ENCODE results near the gene TIMMDC1.

Gene TIMMDC1, protein sequence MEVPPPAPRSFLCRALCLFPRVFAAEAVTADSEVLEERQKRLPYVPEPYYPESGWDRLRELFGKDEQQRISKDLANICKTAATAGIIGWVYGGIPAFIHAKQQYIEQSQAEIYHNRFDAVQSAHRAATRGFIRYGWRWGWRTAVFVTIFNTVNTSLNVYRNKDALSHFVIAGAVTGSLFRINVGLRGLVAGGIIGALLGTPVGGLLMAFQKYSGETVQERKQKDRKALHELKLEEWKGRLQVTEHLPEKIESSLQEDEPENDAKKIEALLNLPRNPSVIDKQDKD

DNA sequence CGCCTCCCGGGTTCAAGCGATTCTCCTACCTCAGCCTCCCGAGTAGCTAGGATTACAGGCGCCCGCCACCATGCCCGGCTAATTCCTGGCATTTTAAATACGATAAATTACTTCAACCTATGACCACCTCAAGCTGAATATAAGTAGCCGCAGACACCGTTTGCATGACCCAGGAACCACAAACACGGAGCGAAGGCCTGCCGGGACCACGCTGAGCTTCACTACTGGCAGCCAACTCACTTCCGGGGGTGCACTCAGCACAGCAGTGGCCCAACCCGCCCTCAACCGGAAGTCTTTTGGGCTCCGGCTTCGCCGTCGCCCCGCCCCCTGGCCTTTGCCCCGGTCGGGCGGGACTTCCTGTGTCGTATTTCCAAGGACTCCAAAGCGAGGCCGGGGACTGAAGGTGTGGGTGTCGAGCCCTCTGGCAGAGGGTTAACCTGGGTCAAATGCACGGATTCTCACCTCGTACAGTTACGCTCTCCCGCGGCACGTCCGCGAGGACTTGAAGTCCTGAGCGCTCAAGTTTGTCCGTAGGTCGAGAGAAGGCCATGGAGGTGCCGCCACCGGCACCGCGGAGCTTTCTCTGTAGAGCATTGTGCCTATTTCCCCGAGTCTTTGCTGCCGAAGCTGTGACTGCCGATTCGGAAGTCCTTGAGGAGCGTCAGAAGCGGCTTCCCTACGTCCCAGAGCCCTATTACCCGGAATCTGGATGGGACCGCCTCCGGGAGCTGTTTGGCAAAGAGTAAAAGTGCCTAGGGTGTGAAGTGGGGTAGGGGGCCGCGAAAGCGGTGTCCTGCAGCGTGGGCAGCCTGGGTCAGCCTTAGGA is at the start of gene TIMMDC1:
TSS of gene TIMMDC1 (plus strand) at position 362 of the 826 bp plus-strand sequence. CDS start at position 549, 187 bp downstream.
- no peak for FAIRE-seq

DNA sequence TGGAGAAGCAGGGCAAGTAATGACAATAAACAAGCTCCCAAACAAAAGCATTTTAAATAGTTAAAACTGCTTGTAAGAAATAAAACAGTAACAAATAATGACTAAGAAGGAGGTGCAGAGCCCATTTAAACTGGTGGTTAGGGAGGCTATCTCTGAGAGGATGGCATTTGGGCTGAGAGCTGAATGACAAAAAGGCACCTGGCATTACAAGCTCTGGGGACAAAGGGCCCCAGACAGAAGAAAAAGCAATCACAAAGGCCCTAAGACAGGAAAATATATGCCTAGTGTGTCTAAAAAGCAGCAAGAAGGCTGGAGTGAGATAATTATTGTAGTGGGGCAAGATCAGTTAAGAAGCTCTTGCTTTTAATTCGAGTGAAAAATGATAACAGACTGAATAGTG is 44.5 kb upstream of the TIMMDC1 start:
- no peak for FAIRE-seq

DNA sequence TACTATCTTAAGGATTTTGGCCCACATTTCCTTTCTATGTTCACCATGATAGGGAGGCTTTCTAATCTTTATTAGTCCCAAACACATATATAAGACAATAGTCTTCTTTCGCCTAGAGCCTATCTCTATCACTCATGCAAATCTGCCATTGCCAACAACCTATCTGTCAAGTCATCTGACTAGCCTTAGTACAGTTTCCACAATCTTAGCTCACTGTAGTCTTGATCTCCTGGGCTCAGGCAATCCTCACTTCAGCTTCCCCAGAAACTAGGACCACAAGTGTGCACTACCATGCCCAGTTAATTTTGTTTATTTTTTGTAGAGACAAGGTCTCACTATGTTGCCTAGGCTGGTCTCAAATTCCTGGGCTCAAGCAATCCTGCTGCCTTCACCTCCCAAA is 41.9 kb upstream of the TIMMDC1 start:
- FAIRE-seq, result no peak

DNA sequence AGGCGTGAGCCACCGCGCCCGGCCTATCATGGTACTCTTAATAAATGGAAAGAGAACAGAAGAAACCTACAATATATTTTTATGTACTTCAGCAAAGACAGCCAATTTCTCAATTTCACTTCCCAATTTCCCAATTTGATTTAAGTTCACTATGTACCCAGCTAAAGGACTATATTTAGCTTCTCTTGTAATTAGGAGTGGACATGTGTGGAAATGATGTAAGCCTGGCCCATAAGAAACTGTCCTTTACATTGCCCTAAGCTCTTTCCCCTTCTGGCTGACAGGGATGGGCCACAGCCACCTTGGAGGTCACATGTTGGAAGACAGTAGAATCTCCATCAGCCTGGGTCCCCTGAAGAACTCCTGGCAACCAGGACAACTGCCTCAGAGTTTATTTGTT is 41.1 kb upstream of the TIMMDC1 start:
- no peak for FAIRE-seq

DNA sequence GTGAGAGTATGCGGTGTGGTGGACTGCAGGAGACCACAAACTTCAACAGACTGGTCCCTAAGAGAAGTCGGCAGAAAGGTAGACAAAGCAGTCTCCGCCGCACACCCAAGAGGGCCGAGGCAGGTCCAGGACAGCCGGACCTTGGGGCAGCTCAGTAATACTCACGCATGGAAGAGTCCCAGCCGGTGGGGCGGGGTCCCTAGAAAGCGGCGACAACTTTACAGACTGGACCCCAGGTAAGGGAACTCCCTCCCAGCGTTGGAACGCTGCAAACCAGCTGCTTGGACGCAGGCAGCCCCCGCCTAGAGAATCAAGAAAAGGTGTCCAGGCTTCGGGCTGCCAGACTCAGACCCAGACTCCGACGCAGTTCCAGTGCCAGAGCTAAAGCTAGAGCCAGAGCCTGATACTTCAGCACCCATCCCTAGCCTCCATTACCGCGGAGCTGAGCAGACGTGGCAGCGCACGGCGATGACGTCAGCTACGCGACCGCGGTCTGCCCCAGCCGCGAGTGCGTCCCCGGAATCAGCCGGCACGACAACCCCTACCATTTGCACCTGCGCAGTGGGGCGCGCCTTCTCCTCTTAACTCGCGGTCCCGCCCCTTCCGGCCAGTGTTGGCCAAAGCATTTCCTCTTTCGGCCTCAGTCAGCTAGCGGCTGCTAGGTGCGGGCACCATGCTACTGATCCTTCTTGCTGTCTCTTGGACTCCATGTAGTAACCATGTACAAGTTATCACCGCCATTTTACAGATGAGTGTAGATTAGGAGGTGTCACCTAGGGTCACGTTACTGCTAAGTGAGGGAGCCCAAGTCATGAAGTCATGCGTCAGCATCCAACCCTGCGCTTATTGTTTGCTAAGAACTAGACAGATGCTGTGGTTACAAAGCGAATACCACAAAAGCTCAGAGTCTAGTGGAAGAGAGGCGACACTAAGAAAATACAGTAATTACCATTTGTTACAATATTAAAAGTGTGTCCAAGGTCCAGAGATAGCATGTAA is 34.9 kb upstream of the TIMMDC1 start, which contains the start of gene TMEM39A:
TSS of gene TMEM39A (minus strand) at position 445 of the 999 bp plus-strand sequence. CDS start 1,541 bp downstream, outside the sequence.
- FAIRE-seq, result peak; percentile 31

DNA sequence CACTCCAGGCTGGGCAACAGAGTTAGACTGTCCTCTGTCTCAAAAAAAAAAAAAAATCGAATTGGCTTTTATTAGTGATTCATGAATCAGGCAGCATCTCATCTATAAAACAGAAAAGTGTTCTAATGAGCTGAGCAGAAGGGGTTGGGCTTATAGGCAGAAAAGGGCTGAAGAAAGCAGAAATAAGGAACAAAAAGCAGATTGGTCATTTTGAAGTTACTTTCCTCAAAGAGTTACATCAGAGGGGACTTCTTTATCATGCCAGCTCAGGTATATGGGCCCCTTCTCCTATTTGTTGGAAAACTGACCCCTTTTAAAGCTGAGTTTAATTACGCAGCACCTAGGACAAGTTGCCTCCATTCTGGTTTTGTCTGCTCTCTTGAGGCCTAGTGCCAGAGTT is 30.3 kb upstream of the TIMMDC1 start:
- FAIRE-seq, result no peak

DNA sequence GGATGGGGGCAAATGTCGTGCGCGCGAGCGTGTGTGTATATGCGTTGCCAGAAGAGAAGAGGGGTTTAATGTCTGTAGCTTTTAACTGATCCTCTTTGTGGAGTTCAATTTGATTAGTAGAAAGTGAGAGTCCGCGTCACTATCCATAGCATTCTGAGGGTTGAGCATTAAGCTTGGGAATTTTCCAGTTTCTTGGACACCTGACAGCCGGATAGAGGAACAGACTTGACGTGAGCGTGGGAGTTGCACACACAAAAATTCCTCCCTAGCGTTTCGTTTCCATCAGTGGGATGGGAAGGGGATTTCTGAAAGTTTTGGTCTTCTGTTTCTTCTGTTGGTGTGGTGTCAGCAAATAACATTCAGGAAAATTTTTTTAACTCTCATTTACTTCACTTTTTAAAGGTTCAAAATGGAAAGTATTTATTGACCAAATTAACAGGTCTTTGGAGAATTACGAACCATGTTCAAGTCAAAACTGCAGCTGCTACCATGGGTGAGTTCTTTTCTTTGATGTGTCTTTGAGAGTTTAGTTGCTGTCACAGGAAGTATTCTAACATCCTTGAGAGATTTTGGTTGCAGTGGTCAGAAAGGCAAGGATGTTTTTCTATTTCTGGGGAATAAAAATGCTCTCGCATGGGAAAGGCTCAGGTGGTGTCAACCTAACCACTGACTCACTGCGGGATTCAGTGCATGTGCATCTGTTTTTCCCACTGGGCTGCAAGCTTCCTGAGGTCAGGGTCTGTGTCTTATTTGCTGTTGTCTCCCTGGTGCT is 28.7 kb upstream of the TIMMDC1 start:
- FAIRE-seq, result no peak

DNA sequence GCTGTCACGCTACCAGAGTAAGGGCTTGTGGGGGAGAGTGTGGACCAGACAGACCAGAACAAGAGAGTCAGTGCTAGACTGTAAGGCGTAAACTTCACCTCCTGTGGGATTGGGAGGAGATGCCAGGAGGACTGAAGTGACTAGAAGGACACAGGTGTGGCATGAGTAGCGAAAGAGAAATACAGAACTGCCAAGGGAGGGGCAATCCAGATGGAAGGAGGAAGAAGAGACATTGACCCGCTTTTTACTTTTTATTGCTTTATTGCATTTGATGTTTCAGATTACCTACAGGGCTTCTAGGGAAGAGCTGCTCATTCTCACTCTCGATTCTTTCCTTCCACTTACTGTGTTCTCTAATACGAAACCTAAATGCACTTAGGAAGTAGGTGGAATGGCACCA is 27.5 kb upstream of the TIMMDC1 start:
- FAIRE-seq, result no peak

DNA sequence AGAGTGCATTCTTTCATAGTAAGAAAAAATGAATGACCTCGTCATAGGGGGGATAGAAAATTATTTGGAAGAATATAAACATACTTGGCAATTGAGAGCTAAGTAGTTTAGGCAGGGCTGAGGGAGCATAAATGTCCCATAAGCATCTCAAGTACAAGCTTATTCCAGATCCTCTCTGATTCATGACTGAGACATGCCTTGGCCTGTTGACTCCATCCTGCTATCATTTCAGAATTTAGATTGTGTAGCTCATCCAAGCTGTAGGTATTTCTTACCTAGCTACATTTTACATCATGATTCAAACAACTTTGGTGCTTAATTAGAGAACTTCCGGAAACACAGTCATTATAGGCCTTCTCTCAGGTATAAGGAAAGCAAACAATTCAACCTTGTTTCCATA is 17.3 kb upstream of the TIMMDC1 start:
- no peak for FAIRE-seq

DNA sequence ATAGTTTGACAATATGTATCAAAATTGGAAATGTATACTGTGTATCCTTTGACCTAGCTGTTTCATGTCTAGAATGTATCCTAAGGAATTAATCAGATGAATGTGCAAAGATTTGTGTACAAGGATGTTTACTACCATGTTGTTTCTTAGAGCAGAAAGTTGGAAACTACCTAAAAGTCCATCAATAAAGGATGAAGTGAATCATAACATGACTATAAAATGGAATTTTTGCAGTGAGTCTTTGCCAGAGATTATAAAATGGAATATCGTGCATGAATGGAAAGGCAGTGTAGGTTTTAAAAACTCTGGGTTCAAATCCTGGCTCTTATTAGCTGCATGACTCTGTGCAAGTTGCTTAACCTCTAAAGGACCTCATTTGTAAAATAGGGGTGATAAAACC is 15.2 kb upstream of the TIMMDC1 start:
- no peak for FAIRE-seq

DNA sequence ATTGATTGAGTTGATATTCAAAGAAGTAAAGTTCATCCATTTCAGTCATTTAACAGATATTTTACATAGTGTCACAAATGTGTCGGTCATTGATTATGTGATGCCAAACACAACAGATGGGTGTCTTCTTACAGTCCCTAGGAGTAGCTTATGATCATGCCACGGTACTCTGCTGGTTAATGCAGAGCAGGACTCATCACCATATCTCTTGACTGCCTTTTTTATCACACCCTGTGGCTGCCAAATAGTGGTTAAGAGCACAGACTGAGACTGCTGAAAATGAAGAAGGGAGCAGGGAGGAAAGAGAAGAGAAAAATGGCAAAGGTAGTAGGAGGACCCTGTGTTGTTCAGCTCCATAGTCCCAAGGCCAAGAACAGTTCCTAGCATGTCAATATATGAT is 12.8 kb upstream of the TIMMDC1 start:
- FAIRE-seq, result no peak

DNA sequence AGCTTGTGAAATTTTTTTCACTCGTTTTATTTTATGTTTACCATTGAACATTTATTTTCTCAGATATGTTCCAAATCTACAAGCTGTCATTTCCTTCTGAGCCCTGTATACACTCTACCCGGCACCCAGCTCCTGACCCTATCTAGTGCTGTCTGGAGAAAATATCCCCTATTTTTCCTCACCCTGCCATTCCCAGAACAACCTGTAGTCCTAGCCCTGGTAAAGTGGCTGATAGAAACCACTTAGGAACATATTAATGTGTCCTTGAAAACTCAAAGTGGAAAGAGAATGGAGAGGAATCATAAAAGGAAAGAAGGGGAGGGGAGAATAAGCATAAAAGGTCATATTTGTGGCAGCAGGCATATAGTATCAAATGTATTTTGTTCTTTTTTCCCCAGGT is 8.2 kb upstream of the TIMMDC1 start:
- FAIRE-seq, result no peak

DNA sequence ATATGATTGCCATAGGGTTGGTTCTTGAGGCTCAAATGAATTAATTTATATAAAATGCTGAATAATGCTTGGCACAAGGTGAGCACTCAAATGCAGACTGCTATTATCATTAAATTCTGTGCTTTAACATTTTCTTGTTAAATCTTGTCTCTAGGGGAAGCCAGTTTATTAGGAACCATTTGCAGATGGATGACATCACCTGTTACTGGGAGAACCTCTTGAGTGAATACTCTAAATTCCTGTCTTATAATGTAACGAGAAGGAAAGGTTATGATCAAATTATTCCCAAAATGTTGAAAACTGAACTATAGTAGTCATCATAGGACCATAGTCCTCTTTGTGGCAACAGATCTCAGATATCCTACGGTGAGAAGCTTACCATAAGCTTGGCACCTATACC is 6.2 kb upstream of the TIMMDC1 start:
- no peak for FAIRE-seq

DNA sequence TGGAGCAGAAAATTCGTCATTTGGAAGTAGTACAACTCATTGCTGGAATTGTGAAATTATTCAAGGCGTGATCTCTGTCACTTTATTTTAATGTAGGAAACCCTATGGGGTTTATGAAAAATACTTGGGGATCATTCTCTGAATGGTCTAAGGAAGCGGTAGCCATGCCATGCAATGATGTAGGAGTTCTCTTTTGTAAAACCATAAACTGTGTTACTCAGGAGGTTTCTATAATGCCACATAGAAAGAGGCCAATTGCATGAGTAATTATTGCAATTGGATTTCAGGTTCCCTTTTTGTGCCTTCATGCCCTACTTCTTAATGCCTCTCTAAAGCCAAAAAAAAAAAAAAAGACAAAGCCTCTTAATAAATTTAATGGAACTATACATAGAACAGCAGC is 5.5 kb upstream of the TIMMDC1 start:
- FAIRE-seq, result no peak

DNA sequence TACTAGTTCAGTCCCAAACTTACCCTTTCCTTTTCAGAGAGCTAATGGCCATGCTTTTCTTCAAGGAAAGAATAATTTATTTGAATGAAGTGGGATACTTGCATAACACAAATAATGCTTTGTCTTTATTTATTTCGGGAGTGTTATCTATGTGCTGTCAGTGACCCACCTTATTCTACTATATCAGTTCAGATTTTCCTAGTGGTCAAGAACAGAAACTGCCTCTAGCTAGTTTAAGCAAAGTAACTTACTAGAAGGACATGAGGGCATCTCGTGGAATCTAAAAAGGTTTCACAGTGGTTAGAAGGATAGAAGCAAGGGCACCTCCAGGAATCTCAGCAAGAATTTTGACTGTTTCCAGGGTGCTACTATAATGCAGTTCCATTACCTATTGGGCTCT is 3.8 kb upstream of the TIMMDC1 start:
- FAIRE-seq, result no peak

DNA sequence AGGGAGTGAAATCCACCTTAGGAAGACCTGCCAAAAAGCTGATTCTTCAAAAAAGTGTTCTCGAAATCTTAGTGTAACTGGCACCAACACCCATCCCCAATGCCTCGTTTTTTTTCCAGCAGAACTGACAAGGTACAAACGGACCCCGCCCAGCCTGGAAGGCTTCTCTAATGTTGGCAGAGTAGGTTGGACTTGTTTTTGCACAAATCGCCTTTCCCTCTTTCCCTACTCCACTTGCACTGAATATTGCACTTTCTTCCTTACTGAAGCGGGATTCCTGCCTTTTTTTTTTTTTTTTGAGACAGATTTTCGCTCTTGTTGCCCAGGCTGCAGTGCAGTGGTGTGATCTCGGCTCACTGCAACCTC is 544 bp upstream of the TIMMDC1 start:
- FAIRE-seq, result no peak

DNA sequence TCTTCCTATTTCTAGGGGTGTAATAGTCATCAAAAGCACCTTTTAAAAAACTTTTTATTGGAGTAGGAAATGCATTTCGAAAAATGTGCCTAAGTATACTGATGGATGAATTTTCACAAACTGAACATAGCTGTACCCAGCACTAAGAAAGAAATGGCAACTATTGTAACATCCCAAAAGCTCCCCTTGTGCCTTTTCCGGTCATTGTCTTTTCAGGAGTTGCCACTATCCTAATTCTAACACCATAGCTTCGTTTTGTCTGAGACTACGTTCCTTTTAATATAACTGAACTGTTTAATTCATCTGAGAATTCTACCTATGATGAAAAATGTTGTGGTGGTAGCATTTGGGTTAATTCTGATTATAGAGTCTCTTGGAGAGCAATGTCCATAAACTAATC is 1.9 kb downstream of the TIMMDC1 start:
- no peak for FAIRE-seq

DNA sequence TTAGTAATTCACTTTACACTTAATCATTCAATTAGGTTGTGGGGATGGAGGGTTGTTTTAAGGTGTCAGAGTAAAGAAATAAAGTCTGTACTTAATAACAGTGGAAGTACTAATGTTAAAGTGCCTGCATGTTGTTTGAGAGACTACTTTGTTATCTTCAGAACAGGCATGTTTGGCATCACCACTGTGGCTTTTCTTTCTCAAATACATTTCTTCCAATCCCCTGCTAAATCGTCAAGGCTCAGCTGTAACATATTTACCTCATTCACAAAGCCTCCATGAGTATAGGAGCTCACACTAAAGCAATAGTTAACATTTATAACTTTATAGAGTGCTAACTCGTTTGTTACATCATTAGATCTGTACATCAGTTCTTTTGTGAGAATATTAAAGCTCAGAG is 2.6 kb downstream of the TIMMDC1 start:
- no peak for FAIRE-seq

DNA sequence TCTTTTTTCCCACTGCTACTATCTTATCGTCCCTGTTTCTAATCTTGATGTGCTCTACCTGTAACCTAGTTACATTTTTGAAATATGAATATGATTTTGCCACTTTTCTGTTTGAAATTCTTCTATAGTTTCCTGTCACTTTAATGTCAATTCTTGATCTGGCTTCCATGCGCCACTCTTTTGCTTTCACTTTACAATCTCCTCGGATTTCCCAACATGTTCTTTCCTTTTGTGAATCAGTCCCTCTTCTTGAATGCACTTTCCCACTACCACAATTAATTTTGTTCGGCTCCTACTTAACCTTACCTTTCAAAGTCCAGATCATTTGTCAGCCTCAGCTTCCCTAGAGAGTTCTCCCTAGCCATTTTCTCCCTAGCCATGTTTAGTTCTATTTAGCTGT is 8.3 kb downstream of the TIMMDC1 start:
- FAIRE-seq, result no peak

DNA sequence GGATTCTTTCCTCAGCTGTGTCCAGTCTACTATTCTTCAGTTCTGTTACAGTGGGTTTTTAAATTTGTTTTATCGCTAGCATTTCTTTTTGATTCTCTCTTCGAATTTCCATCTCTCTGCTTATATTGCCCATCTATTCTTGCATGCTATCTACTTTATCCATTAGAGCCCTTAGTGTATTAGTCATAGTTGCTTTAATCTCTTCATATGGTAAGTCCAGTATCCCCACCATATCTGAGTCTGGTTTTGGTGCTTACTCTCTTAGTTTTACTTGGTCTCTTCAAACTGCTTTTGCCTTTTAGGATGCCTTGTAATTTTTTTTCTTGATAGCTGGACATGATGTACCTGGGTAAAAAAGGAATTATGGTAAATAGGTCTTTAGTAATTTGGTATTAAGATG is 9.1 kb downstream of the TIMMDC1 start:
- no peak for FAIRE-seq

DNA sequence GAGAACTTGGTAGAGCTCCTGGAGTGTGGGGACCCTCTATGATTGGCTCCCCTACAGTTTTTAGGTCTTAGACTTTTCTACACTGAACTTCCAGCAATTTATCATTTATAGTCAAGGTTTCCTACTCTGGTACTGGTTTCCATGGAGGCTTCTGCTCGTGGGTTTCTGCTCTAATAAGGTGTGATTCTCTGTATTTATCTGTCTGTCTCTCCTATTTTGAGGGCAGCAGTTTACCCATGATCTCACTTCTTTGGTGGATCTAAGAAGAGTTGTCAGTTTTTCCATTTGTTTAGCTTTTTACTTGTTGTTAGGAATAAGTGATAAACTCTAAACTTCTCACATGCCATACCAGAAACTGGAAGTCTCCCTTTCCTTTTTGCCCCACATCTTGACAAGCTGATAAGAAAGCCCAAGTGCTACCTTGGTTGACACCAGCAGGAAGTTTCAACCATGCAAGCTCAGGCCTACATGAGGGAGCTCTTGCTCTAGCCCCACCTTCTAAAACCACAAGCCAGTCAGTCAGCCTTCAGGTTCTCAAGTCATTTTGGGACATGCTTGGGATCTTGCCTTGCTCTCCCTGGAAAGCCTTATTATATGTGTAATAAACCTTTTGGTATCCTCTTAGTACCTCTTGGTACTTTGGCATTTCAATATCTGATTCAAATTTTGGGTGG is 10.0 kb downstream of the TIMMDC1 start:
- no peak for FAIRE-seq

DNA sequence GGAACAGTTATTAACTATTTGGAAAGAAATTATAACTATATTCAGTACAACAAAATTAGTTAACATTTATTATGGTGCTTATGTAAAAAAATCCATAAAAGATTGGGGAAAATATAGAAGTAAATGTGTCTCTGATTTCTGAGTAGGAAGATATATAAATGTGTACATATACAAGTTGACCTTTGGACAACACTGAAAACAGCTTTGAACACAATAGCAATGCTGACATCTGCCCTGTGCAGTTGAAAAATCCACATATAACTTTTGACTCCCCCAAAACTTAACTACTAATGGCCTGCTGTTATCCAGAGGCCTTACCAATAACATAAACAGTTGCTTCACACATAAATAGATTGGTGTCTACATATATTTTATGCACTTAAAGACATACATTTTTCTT is 12.3 kb downstream of the TIMMDC1 start:
- no peak for FAIRE-seq
